ENCODE results near the gene SSTR3. TPM values are rescaled to one million over a fixed set of nuclear protein-coding genes. Genes with fewer than 3 reads are reported as not detected.
A peak's percentile ranks its signal among the peaks of the same experiment; 100 is the strongest.
"Not testable (repeated sequence)": the region's sequence is repeated elsewhere in the genome, so short reads cannot be mapped to it uniquely, and the experiment has no call there.

The SSTR3 gene
- polyA plus RNA-seq, 2 donors = 0.02 TPM; not detected in 1

- Histone ChIP-seq H3K27ac (ENCODE audit: low read depth in 2 of 2, low read length in 1 of 2) (no peak overlapping the region), H3K4me3 (ENCODE audit: low read depth in 1 of 2, low read length in 2 of 2) (no peak overlapping the region), H3K9me3 (ENCODE audit: control insufficient read depth in 2 of 2, insufficient read depth in 1 of 2, low read depth in 1 of 2, low read length in 1 of 2) (no peaks in the 10 kb centered on the region), H3K36me3 (ENCODE audit: control insufficient read depth in 2 of 2, insufficient read depth in 2 of 2, low read length in 1 of 2) (no peaks in the 10 kb centered on the region), H3K4me1 (ENCODE audit: control insufficient read depth in 2 of 2, insufficient read depth in 2 of 2, low read length in 1 of 2) (no peaks in the 10 kb centered on the region), H3K27me3 (ENCODE audit: control insufficient read depth in 1 of 2, insufficient read depth in 2 of 2, low read length in 2 of 2) (no peaks in the 10 kb centered on the region)
- 77 to 84% methylated on average over 5 of the region's 5 CpGs for WGBS, 2 donors
Observed at GRCh38 chr22:37205046-37205445, 7.2 kb downstream of the SSTR3 start.

GRCh38 chr22:37204045-37204655, 8.1 kb downstream of the SSTR3 start:
- no peaks in the 10 kb centered on the region for H3K27me3 ChIP-seq (ENCODE audit: control insufficient read depth in 1 of 2, insufficient read depth in 2 of 2, low read length in 2 of 2)
- H3K36me3 ChIP-seq (ENCODE audit: control insufficient read depth in 2 of 2, insufficient read depth in 2 of 2, low read length in 1 of 2) = no peaks in the 10 kb centered on the region
- no peak overlapping the region for H3K27ac ChIP-seq (ENCODE audit: low read depth in 2 of 2, low read length in 1 of 2)
- no peaks in the 10 kb centered on the region for H3K9me3 ChIP-seq (ENCODE audit: control insufficient read depth in 2 of 2, insufficient read depth in 1 of 2, low read depth in 1 of 2, low read length in 1 of 2)
- peaks cover 0 to 4% of the 10 kb centered on the region in 2 donors for H3K4me1 ChIP-seq (ENCODE audit: control insufficient read depth in 2 of 2, insufficient read depth in 2 of 2, low read length in 1 of 2)
- WGBS, 2 donors = 87 to 90% methylated on average over 5 of the region's 5 CpGs
- no peak overlapping the region for H3K4me3 ChIP-seq (ENCODE audit: low read depth in 1 of 2, low read length in 2 of 2)

GRCh38 chr22:37203354-37204044, 8.8 kb downstream of the SSTR3 start:
- H3K27ac ChIP-seq (ENCODE audit: low read depth in 2 of 2, low read length in 1 of 2) = no peak overlapping the region
- H3K9me3 ChIP-seq (ENCODE audit: control insufficient read depth in 2 of 2, insufficient read depth in 1 of 2, low read depth in 1 of 2, low read length in 1 of 2) = no peaks in the 10 kb centered on the region
- H3K4me3 ChIP-seq (ENCODE audit: low read depth in 1 of 2, low read length in 2 of 2) = no peak overlapping the region
- no peaks in the 10 kb centered on the region for H3K27me3 ChIP-seq (ENCODE audit: control insufficient read depth in 1 of 2, insufficient read depth in 2 of 2, low read length in 2 of 2)
- H3K36me3 ChIP-seq (ENCODE audit: control insufficient read depth in 2 of 2, insufficient read depth in 2 of 2, low read length in 1 of 2) = no peaks in the 10 kb centered on the region
- 85 to 91% methylated on average over 16 of the region's 16 CpGs for WGBS, 2 donors
- H3K4me1 ChIP-seq (ENCODE audit: control insufficient read depth in 2 of 2, insufficient read depth in 2 of 2, low read length in 1 of 2) = peaks cover 0 to 4% of the 10 kb centered on the region in 2 donors

- peaks cover 6 to 11% of the 10 kb centered on the region in 2 donors for H3K4me1 ChIP-seq (ENCODE audit: control insufficient read depth in 2 of 2, insufficient read depth in 2 of 2, low read length in 1 of 2)
- no peak overlapping the region for H3K4me3 ChIP-seq (ENCODE audit: low read depth in 1 of 2, low read length in 2 of 2)
- 88 to 89% methylated on average over 9 to 10 of the region's 10 CpGs for WGBS, 2 donors
- H3K36me3 ChIP-seq (ENCODE audit: control insufficient read depth in 2 of 2, insufficient read depth in 2 of 2, low read length in 1 of 2) = no peaks in the 10 kb centered on the region
- no peaks in the 10 kb centered on the region for H3K27me3 ChIP-seq (ENCODE audit: control insufficient read depth in 1 of 2, insufficient read depth in 2 of 2, low read length in 2 of 2)
- H3K9me3 ChIP-seq (ENCODE audit: control insufficient read depth in 2 of 2, insufficient read depth in 1 of 2, low read depth in 1 of 2, low read length in 1 of 2) = no peaks in the 10 kb centered on the region
- H3K27ac ChIP-seq (ENCODE audit: low read depth in 2 of 2, low read length in 1 of 2) = no peak overlapping the region
Observed at GRCh38 chr22:37202716-37203115, 9.6 kb downstream of the SSTR3 start.

GRCh38 chr22:37202001-37202555, 10.2 kb downstream of the SSTR3 start:
- H3K36me3 ChIP-seq (ENCODE audit: control insufficient read depth in 2 of 2, insufficient read depth in 2 of 2, low read length in 1 of 2) = no peaks in the 10 kb centered on the region
- no peaks in the 10 kb centered on the region for H3K27me3 ChIP-seq (ENCODE audit: control insufficient read depth in 1 of 2, insufficient read depth in 2 of 2, low read length in 2 of 2)
- no peak overlapping the region for H3K4me3 ChIP-seq (ENCODE audit: low read depth in 1 of 2, low read length in 2 of 2)
- H3K4me1 ChIP-seq (ENCODE audit: control insufficient read depth in 2 of 2, insufficient read depth in 2 of 2, low read length in 1 of 2) = peaks cover 11 to 17% of the 10 kb centered on the region in 2 donors
- no peaks in the 10 kb centered on the region for H3K9me3 ChIP-seq (ENCODE audit: control insufficient read depth in 2 of 2, insufficient read depth in 1 of 2, low read depth in 1 of 2, low read length in 1 of 2)
- 85 to 91% methylated on average over 5 of the region's 5 CpGs for WGBS, 2 donors
- H3K27ac ChIP-seq (ENCODE audit: low read depth in 2 of 2, low read length in 1 of 2) = no peak overlapping the region

GRCh38 chr22:37201443-37201820, 10.8 kb downstream of the SSTR3 start:
- WGBS, 2 donors = 94 to 98% methylated on average over 6 of the region's 6 CpGs
- not testable (repeated sequence) for H3K36me3 ChIP-seq (ENCODE audit: control insufficient read depth in 2 of 2, insufficient read depth in 2 of 2, low read length in 1 of 2); H3K4me3 ChIP-seq (ENCODE audit: low read depth in 1 of 2, low read length in 2 of 2); H3K9me3 ChIP-seq (ENCODE audit: control insufficient read depth in 2 of 2, insufficient read depth in 1 of 2, low read depth in 1 of 2, low read length in 1 of 2); H3K27me3 ChIP-seq (ENCODE audit: control insufficient read depth in 1 of 2, insufficient read depth in 2 of 2, low read length in 2 of 2); H3K27ac ChIP-seq (ENCODE audit: low read depth in 2 of 2, low read length in 1 of 2)
- H3K4me1 ChIP-seq (ENCODE audit: control insufficient read depth in 2 of 2, insufficient read depth in 2 of 2, low read length in 1 of 2) = peaks cover 13 to 23% of the 10 kb centered on the region in 2 donors

- peak overlapping the region; percentile 48 to 61 for H3K27ac ChIP-seq (ENCODE audit: low read depth in 2 of 2, low read length in 1 of 2)
- H3K36me3 ChIP-seq (ENCODE audit: control insufficient read depth in 2 of 2, insufficient read depth in 2 of 2, low read length in 1 of 2) = no peaks in the 10 kb centered on the region
- no peaks in the 10 kb centered on the region for H3K27me3 ChIP-seq (ENCODE audit: control insufficient read depth in 1 of 2, insufficient read depth in 2 of 2, low read length in 2 of 2)
- H3K9me3 ChIP-seq (ENCODE audit: control insufficient read depth in 2 of 2, insufficient read depth in 1 of 2, low read depth in 1 of 2, low read length in 1 of 2) = no peaks in the 10 kb centered on the region
- peak overlapping the region in 1 of 2 donors; percentile 66 for H3K4me3 ChIP-seq (ENCODE audit: low read depth in 1 of 2, low read length in 2 of 2)
- WGBS, 2 donors = 11 to 16% methylated on average over 12 of the region's 12 CpGs
- peaks cover 13 to 23% of the 10 kb centered on the region in 2 donors for H3K4me1 ChIP-seq (ENCODE audit: control insufficient read depth in 2 of 2, insufficient read depth in 2 of 2, low read length in 1 of 2)
Observed at GRCh38 chr22:37199760-37200108, 12.5 kb downstream of the SSTR3 start.

- Histone ChIP-seq H3K4me1 (ENCODE audit: control insufficient read depth in 2 of 2, insufficient read depth in 2 of 2, low read length in 1 of 2) (peaks cover 13 to 23% of the 10 kb centered on the region in 2 donors), H3K9me3 (ENCODE audit: control insufficient read depth in 2 of 2, insufficient read depth in 1 of 2, low read depth in 1 of 2, low read length in 1 of 2) (no peaks in the 10 kb centered on the region), H3K36me3 (ENCODE audit: control insufficient read depth in 2 of 2, insufficient read depth in 2 of 2, low read length in 1 of 2) (no peaks in the 10 kb centered on the region), H3K4me3 (ENCODE audit: low read depth in 1 of 2, low read length in 2 of 2) (peak overlapping the region; percentile 66 to 77), H3K27me3 (ENCODE audit: control insufficient read depth in 1 of 2, insufficient read depth in 2 of 2, low read length in 2 of 2) (no peaks in the 10 kb centered on the region), H3K27ac (ENCODE audit: low read depth in 2 of 2, low read length in 1 of 2) (peak overlapping the region; percentile 96 to 97)
- 0 to 1% methylated on average over 58 of the region's 58 CpGs for WGBS, 2 donors
Observed at GRCh38 chr22:37199103-37199759, 13.0 kb downstream of the SSTR3 start.

GRCh38 chr22:37198258-37199102, 13.8 kb downstream of the SSTR3 start:
- Histone ChIP-seq H3K9me3 (ENCODE audit: control insufficient read depth in 2 of 2, insufficient read depth in 1 of 2, low read depth in 1 of 2, low read length in 1 of 2) (no peaks in the 10 kb centered on the region), H3K27me3 (ENCODE audit: control insufficient read depth in 1 of 2, insufficient read depth in 2 of 2, low read length in 2 of 2) (no peaks in the 10 kb centered on the region), H3K27ac (ENCODE audit: low read depth in 2 of 2, low read length in 1 of 2) (peak overlapping the region; percentile 96 to 97), H3K4me1 (ENCODE audit: control insufficient read depth in 2 of 2, insufficient read depth in 2 of 2, low read length in 1 of 2) (peaks cover 13 to 23% of the 10 kb centered on the region in 2 donors), H3K4me3 (ENCODE audit: low read depth in 1 of 2, low read length in 2 of 2) (peak overlapping the region; percentile 66 to 77), H3K36me3 (ENCODE audit: control insufficient read depth in 2 of 2, insufficient read depth in 2 of 2, low read length in 1 of 2) (no peaks in the 10 kb centered on the region)
- WGBS, 2 donors = 2 to 3% methylated on average over 51 of the region's 51 CpGs

All from esophagus (tissue), 2 donors.